Testis (tissue), 3 donors: Measurements from ENCODE around the gene KCNE4. TPM values are rescaled to one million over a fixed set of nuclear protein-coding genes. Genes with fewer than 3 reads are reported as not detected.

ENCODE experiments used
- DNase-seq: peaks from one replicate; pipeline ENCODE4 v3.0.0-alpha.2; 2019
- H3K27ac ChIP-seq, 2 donors: fragments of 200-600 bp; sonication (generic); one replicate each; pipeline ENCODE4 v1.5.1; 2019
- H3K27me3 ChIP-seq: fragments of 200-600 bp; sonication (generic); one replicate; pipeline ENCODE4 v1.5.1; 2019
- H3K36me3 ChIP-seq: fragments of 200-600 bp; sonication (generic); one replicate; pipeline ENCODE4 v1.5.1; 2017; ENCODE audit warnings: low read depth; ENCODE audit errors: missing control alignments
- H3K4me1 ChIP-seq: fragments of 200-600 bp; sonication (generic); one replicate; pipeline ENCODE4 v1.5.1; 2019
- H3K4me3 ChIP-seq, 2 donors: fragments of 200-600 bp; sonication (generic); one replicate each; pipeline ENCODE4 v1.5.1; 2017 to 2019
- H3K9me3 ChIP-seq: fragments of 200-600 bp; sonication (generic); one replicate; pipeline ENCODE4 v1.5.1; 2017
- POLR2A ChIP-seq: fragments of 450-650 bp; IDR thresholded peaks from one replicate; pipeline ENCODE4 v1.6.1; 2017; ENCODE audit warnings: antibody characterized with exemption, mild to moderate bottlenecking, moderate library complexity
- WGBS, 2 donors: methylation state at CpG; one replicate each; pipeline ENCODE4 v1.1.5; 2018; 5-methylcytosine and 5-hydroxymethylcytosine counted together
- intact Hi-C: fragments of 100-400 bp; cut with DNase I; formaldehyde crosslinking; loops from one replicate; pipeline ENCODE4 v1.15.1; 2023; ENCODE audit warnings: low total_unique reads
- polyA plus RNA-seq: library from polyadenylated mRNA; stranded (reverse); fragments of 350-450 nt; fragmentation: Illumina TruSeq; extraction: RNeasy Lipid Tissue Mini Kit (QIAGEN cat#74804); gene quantifications from one replicate; pipeline ENCODE4 v1.2.3, GENCODE V29; 2014; ENCODE audit warnings: low read depth, low replicate concordance; ENCODE audit not compliant: insufficient read depth
- total RNA-seq, 2 donors: library from RNA; depleted of rRNA; stranded (reverse); fragments of >200 nt; gene quantifications; one replicate each; pipeline ENCODE4 v1.2.3, GENCODE V29; 2016
- TF ChIP-seq, protein P1 (sequence below), 3 experiments: fragments of 450-650 bp in 2 of 3; fragments of 200-600 bp in 1 of 3; sonication (generic) in 1 of 3; IDR thresholded peaks; one replicate each; pipeline ENCODE4 v1.5.1; 2016 to 2019; ENCODE audit warnings: antibody characterized with exemption in 3 of 3, mild to moderate bottlenecking in 2 of 3, moderate library complexity in 1 of 3

The KCNE4 gene
- total and polyA plus RNA-seq, 3 donors from 2014 or later: 2.3 to 3.3 (median 2.5) TPM

DNA sequence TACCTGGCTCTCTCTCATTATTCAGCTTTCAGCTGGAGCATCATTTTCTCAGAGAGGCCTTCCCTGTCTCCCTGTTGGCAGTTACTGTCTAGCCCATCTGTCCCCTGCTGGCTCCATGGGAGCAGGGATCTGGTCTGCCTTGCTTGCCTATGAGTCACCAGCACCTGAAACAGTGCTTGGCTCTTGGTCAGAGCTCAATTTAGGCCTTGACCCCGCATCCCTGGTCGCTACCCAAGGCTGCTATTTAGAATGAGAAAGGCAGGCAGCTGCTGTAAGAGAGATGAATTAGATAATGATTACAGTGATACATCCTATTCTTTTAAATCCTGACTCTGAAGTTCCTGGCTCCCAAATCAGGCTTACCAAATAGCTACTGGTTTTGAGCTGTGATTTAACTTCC lies 32.9 kb downstream of the KCNE4 start:
- H3K36me3 ChIP-seq: no peaks in the 10 kb centered on the region
- intact Hi-C loops: no loop called here
- H3K9me3 ChIP-seq: no peaks in the 10 kb centered on the region
- H3K4me1 ChIP-seq: no peaks in the 10 kb centered on the region
- 87 to 92% methylated on average over 2 of the region's 2 CpGs for WGBS, 2 donors
- no peak for TF ChIP-seq POLR2A
- TF ChIP-seq, protein P1, sequence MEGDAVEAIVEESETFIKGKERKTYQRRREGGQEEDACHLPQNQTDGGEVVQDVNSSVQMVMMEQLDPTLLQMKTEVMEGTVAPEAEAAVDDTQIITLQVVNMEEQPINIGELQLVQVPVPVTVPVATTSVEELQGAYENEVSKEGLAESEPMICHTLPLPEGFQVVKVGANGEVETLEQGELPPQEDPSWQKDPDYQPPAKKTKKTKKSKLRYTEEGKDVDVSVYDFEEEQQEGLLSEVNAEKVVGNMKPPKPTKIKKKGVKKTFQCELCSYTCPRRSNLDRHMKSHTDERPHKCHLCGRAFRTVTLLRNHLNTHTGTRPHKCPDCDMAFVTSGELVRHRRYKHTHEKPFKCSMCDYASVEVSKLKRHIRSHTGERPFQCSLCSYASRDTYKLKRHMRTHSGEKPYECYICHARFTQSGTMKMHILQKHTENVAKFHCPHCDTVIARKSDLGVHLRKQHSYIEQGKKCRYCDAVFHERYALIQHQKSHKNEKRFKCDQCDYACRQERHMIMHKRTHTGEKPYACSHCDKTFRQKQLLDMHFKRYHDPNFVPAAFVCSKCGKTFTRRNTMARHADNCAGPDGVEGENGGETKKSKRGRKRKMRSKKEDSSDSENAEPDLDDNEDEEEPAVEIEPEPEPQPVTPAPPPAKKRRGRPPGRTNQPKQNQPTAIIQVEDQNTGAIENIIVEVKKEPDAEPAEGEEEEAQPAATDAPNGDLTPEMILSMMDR (IDR thresholded peaks at IDR 0.05): no peak
- H3K27ac ChIP-seq: no peak overlapping the region
- H3K27me3 ChIP-seq: no peaks in the 10 kb centered on the region
- no peak overlapping the region for H3K4me3 ChIP-seq
- no peak for DNase-seq

GRCh38 chr2:223086370-223086981 lies 34.5 kb downstream of the KCNE4 start:
- H3K27ac ChIP-seq: no peak overlapping the region
- no peak for DNase-seq
- WGBS, 2 donors: 80 to 86% methylated on average over 13 of the region's 13 CpGs

GRCh38 chr2:223087466-223087865 lies 35.5 kb downstream of the KCNE4 start:
- TF ChIP-seq, protein P1 (IDR thresholded peaks at IDR 0.05): no peak
- TF ChIP-seq POLR2A: no peak
- intact Hi-C loops: no loop called here
- Histone ChIP-seq H3K4me1 (no peaks in the 10 kb centered on the region), H3K36me3 (no peaks in the 10 kb centered on the region), H3K27ac (no peak overlapping the region), H3K4me3 (no peak overlapping the region), H3K9me3 (no peaks in the 10 kb centered on the region), H3K27me3 (no peaks in the 10 kb centered on the region)
- no peak for DNase-seq
- 88 to 99% methylated on average over 5 of the region's 5 CpGs for WGBS, 2 donors

More at GRCh38 chr2:223086370-223086981, 34.5 kb downstream of the KCNE4 start:
- Histone ChIP-seq H3K4me3 (no peak overlapping the region), H3K36me3 (no peaks in the 10 kb centered on the region), H3K27me3 (no peaks in the 10 kb centered on the region), H3K9me3 (no peaks in the 10 kb centered on the region), H3K4me1 (no peaks in the 10 kb centered on the region)
- intact Hi-C loops: no loop called here
- no peak for TF ChIP-seq POLR2A
- TF ChIP-seq, protein P1 (IDR thresholded peaks at IDR 0.05): no peak

DNA sequence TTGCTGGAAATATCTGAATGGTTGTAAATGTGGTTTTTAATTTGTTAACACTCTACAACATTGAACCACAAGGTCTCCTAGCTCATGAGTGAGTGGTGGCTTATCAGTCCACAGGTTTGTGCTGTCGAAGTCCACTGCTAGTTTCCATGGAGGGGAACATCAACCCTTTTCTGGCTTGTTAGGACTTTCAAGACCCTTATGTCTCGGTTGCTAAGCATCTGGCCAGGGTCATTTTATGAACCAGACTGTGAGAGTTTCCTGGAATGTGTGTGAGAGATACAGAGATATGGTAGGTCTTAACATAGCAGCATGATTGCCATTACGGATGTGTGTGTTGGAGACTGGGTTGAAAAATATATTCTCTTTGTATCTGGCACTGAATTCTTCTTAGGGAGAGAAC lies 36.9 kb downstream of the KCNE4 start:
- H3K4me3 ChIP-seq: no peak overlapping the region
- no peak for DNase-seq
- TF ChIP-seq, protein P1 (IDR thresholded peaks at IDR 0.05): no peak
- TF ChIP-seq POLR2A: no peak
- H3K9me3 ChIP-seq: no peaks in the 10 kb centered on the region
- intact Hi-C loops: no loop called here
- H3K27me3 ChIP-seq: no peaks in the 10 kb centered on the region
- no peak overlapping the region for H3K27ac ChIP-seq
- WGBS, 2 donors: 84% methylated on average over 3 of the region's 3 CpGs
- no peaks in the 10 kb centered on the region for H3K36me3 ChIP-seq
- no peaks in the 10 kb centered on the region for H3K4me1 ChIP-seq

GRCh38 chr2:223090039-223090438 lies 38.0 kb downstream of the KCNE4 start:
- Histone ChIP-seq H3K4me1 (no peaks in the 10 kb centered on the region), H3K27ac (no peak overlapping the region), H3K4me3 (no peak overlapping the region), H3K36me3 (no peaks in the 10 kb centered on the region), H3K9me3 (no peaks in the 10 kb centered on the region), H3K27me3 (no peaks in the 10 kb centered on the region)
- DNase-seq: no peak
- WGBS, 2 donors: 71 to 75% methylated on average over 5 of the region's 5 CpGs
- intact Hi-C loops: no loop called here
- no peak for TF ChIP-seq POLR2A
- TF ChIP-seq, protein P1 (IDR thresholded peaks at IDR 0.05): no peak
